ENCODE results near the gene USP1. TPM values are rescaled to one million over a fixed set of nuclear protein-coding genes. Genes with fewer than 3 reads are reported as not detected.

Gene USP1
- polyA plus RNA-seq, 2 of the 4 experiments (the other 2 are of a cell fraction), result 23.5 to 31.4 TPM

DNA sequence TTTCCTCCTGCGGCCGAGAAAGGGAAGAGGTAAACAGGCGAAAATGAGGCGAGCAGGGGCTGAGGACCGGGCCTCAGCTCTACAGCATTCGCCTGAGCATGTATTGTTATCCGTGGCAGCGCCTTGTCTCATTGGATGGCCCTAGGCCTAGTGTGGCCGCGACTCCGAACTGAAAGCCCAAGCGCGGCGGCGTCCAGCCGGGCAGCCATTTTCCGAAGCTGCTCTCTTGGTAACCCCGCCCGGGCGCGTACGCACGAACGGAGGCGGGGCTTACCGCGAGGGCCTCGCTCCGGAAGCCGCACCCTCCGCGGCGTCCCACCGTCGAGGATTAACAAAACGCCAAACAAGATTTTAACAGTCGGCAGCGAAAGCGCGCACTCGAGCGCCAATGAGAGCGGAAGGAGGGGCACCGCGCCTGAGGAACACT lies 797 bp upstream of the USP1 start:
- Histone ChIP-seq H3K4me1 (peaks cover 19% of the 10 kb centered on the region; the same call in 2 of the 3 replicates), H3K4me2 (peak overlapping the region; percentile 79), H3K27ac (peak overlapping the region; percentile 94 to 96), H3K4me3 (peak overlapping the region; percentile 97), H3K9me3 (no peaks in the 10 kb centered on the region)
- no peak for TF ChIP-seq EP300 (IDR thresholded peaks at IDR 0.05)
- no peak for TF ChIP-seq POLR2AphosphoS2 (conservative IDR thresholded peaks at IDR 0.05; ENCODE audit: low read length)
- TF ChIP-seq, protein P1, sequence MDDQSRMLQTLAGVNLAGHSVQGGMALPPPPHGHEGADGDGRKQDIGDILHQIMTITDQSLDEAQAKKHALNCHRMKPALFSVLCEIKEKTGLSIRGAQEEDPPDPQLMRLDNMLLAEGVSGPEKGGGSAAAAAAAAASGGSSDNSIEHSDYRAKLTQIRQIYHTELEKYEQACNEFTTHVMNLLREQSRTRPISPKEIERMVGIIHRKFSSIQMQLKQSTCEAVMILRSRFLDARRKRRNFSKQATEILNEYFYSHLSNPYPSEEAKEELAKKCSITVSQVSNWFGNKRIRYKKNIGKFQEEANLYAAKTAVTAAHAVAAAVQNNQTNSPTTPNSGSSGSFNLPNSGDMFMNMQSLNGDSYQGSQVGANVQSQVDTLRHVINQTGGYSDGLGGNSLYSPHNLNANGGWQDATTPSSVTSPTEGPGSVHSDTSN (IDR thresholded peaks at IDR 0.05), result no peak
- no peak for TF ChIP-seq NR3C1 (IDR thresholded peaks at IDR 0.05)
- peak in 1 of 2 experiments; percentile 47; a peak in 1 of 5 replicates for TF ChIP-seq JUN (IDR thresholded peaks at IDR 0.05)
- TF ChIP-seq KDM5A (IDR thresholded peaks at IDR 0.05), result no peak
- TF ChIP-seq EHF (CRISPR knock-in tag; IDR thresholded peaks at IDR 0.05), result no peak
- no peak for TF ChIP-seq CHD2 (IDR thresholded peaks at IDR 0.05; ENCODE audit: low read length, partially characterized antibody)
- TF ChIP-seq PHF8 (IDR thresholded peaks at IDR 0.05; ENCODE audit: borderline replicate concordance, low read depth), result peak; percentile 94; the same call in 1 of the 2 replicates
- TF ChIP-seq, protein P2, sequence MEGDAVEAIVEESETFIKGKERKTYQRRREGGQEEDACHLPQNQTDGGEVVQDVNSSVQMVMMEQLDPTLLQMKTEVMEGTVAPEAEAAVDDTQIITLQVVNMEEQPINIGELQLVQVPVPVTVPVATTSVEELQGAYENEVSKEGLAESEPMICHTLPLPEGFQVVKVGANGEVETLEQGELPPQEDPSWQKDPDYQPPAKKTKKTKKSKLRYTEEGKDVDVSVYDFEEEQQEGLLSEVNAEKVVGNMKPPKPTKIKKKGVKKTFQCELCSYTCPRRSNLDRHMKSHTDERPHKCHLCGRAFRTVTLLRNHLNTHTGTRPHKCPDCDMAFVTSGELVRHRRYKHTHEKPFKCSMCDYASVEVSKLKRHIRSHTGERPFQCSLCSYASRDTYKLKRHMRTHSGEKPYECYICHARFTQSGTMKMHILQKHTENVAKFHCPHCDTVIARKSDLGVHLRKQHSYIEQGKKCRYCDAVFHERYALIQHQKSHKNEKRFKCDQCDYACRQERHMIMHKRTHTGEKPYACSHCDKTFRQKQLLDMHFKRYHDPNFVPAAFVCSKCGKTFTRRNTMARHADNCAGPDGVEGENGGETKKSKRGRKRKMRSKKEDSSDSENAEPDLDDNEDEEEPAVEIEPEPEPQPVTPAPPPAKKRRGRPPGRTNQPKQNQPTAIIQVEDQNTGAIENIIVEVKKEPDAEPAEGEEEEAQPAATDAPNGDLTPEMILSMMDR (IDR thresholded peaks at IDR 0.05), result no peak
- no peak for TF ChIP-seq TFCP2L1 (CRISPR knock-in tag; IDR thresholded peaks at IDR 0.05)
- TF ChIP-seq POLR2A (IDR thresholded peaks at IDR 0.05; ENCODE audit: low read length), result peak; percentile 93
- TF ChIP-seq RAD21 (conservative IDR thresholded peaks at IDR 0.05 in 1 of 2, IDR thresholded peaks at IDR 0.05 in 1 of 2), result no peak
- TF ChIP-seq KDM1A (IDR thresholded peaks at IDR 0.05; ENCODE audit: low read depth), result no peak
- TF ChIP-seq, protein P3, sequence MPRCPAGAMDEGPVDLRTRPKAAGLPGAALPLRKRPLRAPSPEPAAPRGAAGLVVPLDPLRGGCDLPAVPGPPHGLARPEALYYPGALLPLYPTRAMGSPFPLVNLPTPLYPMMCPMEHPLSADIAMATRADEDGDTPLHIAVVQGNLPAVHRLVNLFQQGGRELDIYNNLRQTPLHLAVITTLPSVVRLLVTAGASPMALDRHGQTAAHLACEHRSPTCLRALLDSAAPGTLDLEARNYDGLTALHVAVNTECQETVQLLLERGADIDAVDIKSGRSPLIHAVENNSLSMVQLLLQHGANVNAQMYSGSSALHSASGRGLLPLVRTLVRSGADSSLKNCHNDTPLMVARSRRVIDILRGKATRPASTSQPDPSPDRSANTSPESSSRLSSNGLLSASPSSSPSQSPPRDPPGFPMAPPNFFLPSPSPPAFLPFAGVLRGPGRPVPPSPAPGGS (IDR thresholded peaks at IDR 0.05), result peak; percentile 60; the same call in 1 of the 3 replicates
- TF ChIP-seq RFX5 (IDR thresholded peaks at IDR 0.05), result peak; percentile 82
- ChIA-PET POLR2A (interaction anchor here (0.6 to 1.3 kb wide), 10 partner anchors 9 to 281 kb away, joined by 3 to 5 read pairs (median 3); no protein-coding TSS in a partner anchor), CTCF (interaction anchor here (0.6 to 1.7 kb wide), 3 partner anchors 18 to 310 kb away, joined by 3 to 5 read pairs (median 3); no protein-coding TSS in a partner anchor)
- DNase-seq (ENCODE audit: low read depth in 1 of 2, low spot score in 1 of 2), result peak in 1 of 2 experiments; percentile 99
- ATAC-seq, result peak in 1 of 2 experiments; percentile 82; a peak in 3 of 6 replicates
- no peak for FAIRE-seq
- 3% methylated on average over 6 of the region's 45 CpGs for WGBS (ENCODE audit: missing lambda C conversion rate)

DNA sequence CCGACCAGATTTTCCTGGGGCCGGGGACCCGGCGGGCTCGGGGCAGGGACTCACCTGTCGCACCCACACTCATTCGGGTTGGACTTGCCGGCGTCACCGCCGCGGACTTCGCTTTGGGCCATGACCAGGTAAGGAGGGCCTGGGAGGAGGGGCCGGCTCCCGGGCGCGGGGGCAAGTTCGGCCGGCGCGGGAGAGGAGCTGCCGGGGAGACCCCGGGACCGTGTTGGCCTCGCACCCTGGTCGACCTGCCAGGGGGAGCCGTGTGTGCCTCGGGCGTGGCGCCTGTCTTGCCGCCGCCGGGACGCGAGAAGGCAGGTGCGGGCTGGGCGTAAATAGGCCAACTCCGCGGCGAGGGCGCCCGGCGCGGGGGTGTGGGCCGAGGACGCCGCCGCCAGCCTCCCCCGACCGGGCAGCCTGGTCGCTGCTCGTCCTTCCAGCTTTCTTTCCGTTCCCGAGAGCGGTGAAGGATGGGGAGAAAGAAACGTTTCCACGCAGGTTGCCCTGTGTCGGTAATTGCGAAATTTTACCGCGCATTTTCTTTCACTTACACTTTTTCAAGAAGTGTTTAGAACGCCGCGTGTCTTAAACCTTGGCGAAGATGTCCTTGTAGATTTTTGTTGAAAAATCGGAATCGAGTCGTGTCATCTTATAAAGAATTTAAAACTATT lies 558 bp downstream of the USP1 start:
- H3K4me1 ChIP-seq, result peaks cover 19% of the 10 kb centered on the region; the same call in 2 of the 3 replicates
- peak; percentile 1 to 10 for ATAC-seq
- POLR2A ChIA-PET, result interaction anchor here (0.5 kb wide), 1 partner anchor 298 kb away, joined by 3 read pairs; no protein-coding TSS in a partner anchor
- DNase-seq (ENCODE audit: low read depth in 1 of 2, low spot score in 1 of 2), result no peak
- no peaks in the 10 kb centered on the region for H3K9me3 ChIP-seq
- FAIRE-seq, result no peak
- peak overlapping the region; percentile 97 for H3K4me3 ChIP-seq
- CTCF ChIA-PET, result no interaction called here
- under 1% methylated on average over 18 of the region's 68 CpGs for WGBS (ENCODE audit: missing lambda C conversion rate)
- peak overlapping the region; percentile 88 for H3K4me2 ChIP-seq
- TF ChIP-seq CEBPB (IDR thresholded peaks at IDR 0.05) (peak; percentile 44 to 64), CHD2 (IDR thresholded peaks at IDR 0.05; ENCODE audit: low read length, partially characterized antibody) (no peak), KDM5A (IDR thresholded peaks at IDR 0.05) (0 out of 2 replicates have a peak, but pooled peaks have one; percentile 4)
- H3K27ac ChIP-seq, result peak overlapping the region; percentile 96 to 100

DNA sequence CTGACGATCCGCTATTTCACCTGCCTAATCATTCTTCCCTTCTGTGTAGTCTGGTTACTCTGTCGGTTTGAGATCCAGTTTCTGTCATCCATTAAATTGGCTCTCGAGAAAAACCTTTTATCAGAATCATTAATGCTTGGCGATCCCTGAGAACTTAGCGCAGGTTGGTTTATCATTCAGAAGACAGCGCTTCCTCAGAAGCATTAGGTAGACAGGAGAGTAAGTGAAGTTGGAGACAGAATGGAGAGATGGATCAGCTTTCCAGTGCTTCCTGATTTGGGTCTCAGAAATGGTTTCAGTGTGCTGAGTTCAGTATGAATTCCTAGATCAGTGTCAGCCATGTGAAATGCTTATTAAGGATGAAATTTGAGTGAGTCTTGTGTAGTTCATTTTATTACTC lies 1.3 kb downstream of the USP1 start:
- H3K4me1 ChIP-seq, result peaks cover 19% of the 10 kb centered on the region; the same call in 2 of the 3 replicates
- no peak for FAIRE-seq
- no peak for DNase-seq (ENCODE audit: low read depth in 1 of 2, low spot score in 1 of 2)
- H3K27ac ChIP-seq, result peak overlapping the region; percentile 96 to 100
- POLR2A ChIA-PET, result no interaction called here
- no peaks in the 10 kb centered on the region for H3K9me3 ChIP-seq
- H3K4me3 ChIP-seq, result peak overlapping the region; percentile 97
- peak overlapping the region; percentile 88 for H3K4me2 ChIP-seq
- WGBS (ENCODE audit: missing lambda C conversion rate), result 0% methylated on average over 7 of the region's 7 CpGs
- no peak for ATAC-seq
- CTCF ChIA-PET, result no interaction called here
- TF ChIP-seq HDAC2 (IDR thresholded peaks at IDR 0.05) (no peak), CEBPB (IDR thresholded peaks at IDR 0.05) (no peak), TFCP2L1 (CRISPR knock-in tag; IDR thresholded peaks at IDR 0.05) (no peak), EHMT2 (IDR thresholded peaks at IDR 0.05; ENCODE audit: low read depth) (no peak), POLR2A (IDR thresholded peaks at IDR 0.05; ENCODE audit: low read length) (no peak), JUN (IDR thresholded peaks at IDR 0.05) (no peak), NFE2L2 (conservative IDR thresholded peaks at IDR 0.05; ENCODE audit: low read length) (no peak), ZNF302 (CRISPR knock-in tag; IDR thresholded peaks at IDR 0.05) (no peak), ZFP36 (IDR thresholded peaks at IDR 0.05; ENCODE audit: borderline replicate concordance, partially characterized antibody) (no peak), MAZ (IDR thresholded peaks at IDR 0.05; ENCODE audit: borderline replicate concordance, low read depth, low read length) (no peak), CHD4 (IDR thresholded peaks at IDR 0.05; ENCODE audit: borderline replicate concordance) (no peak), RARB (CRISPR knock-in tag; IDR thresholded peaks at IDR 0.05) (no peak)
- TF ChIP-seq, protein P4, sequence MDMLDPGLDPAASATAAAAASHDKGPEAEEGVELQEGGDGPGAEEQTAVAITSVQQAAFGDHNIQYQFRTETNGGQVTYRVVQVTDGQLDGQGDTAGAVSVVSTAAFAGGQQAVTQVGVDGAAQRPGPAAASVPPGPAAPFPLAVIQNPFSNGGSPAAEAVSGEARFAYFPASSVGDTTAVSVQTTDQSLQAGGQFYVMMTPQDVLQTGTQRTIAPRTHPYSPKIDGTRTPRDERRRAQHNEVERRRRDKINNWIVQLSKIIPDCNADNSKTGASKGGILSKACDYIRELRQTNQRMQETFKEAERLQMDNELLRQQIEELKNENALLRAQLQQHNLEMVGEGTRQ (IDR thresholded peaks at IDR 0.05), result no peak
- TF ChIP-seq, protein P5, sequence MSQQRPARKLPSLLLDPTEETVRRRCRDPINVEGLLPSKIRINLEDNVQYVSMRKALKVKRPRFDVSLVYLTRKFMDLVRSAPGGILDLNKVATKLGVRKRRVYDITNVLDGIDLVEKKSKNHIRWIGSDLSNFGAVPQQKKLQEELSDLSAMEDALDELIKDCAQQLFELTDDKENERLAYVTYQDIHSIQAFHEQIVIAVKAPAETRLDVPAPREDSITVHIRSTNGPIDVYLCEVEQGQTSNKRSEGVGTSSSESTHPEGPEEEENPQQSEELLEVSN (IDR thresholded peaks at IDR 0.05; ENCODE audit: borderline replicate concordance, low read depth), result no peak
- TF ChIP-seq, protein P6, sequence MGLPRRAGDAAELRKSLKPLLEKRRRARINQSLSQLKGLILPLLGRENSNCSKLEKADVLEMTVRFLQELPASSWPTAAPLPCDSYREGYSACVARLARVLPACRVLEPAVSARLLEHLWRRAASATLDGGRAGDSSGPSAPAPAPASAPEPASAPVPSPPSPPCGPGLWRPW (IDR thresholded peaks at IDR 0.05), result no peak

Data from A549 (cell line).